Neural progenitor cell (in vitro differentiated cells): ENCODE measurements around the gene TRMT44.

Experiments
- CTCF ChIP-seq: fragments of 200-600 bp; sonication (generic); IDR thresholded peaks from 2 replicates; pipeline ENCODE4 v1.5.1; 2017; ENCODE audit warnings: antibody characterized with exemption, mild to moderate bottlenecking
- EZH2phosphoT487 ChIP-seq: fragments of 200-600 bp; sonication (generic); IDR thresholded peaks from 2 replicates; pipeline ENCODE4 v1.6.1; 2017; ENCODE audit warnings: antibody characterized with exemption

GRCh38 chr4:8469550-8469949 is 29.0 kb downstream of the TRMT44 start:
- TF ChIP-seq CTCF: no peak
- TF ChIP-seq EZH2phosphoT487: no peak
